HUES48 (cell line): Measurements from ENCODE around the gene PRODH2.
A peak's percentile ranks its signal among the peaks of the same experiment; 100 is the strongest.

Experiments used
- H3K27ac ChIP-seq: one replicate; pipeline ENCODE4 v1.7.0; 2013; ENCODE audit warnings: low read depth, low read length, inconsistent platforms
- H3K27me3 ChIP-seq: 2 replicates; pipeline ENCODE4 v1.6.1; 2013; ENCODE audit warnings: mild to moderate bottlenecking, low read length; ENCODE audit not compliant: control insufficient read depth, insufficient read depth
- H3K36me3 ChIP-seq: 2 replicates; pipeline ENCODE4 v1.6.1; 2013; ENCODE audit warnings: low read length; ENCODE audit not compliant: control insufficient read depth, insufficient read depth
- H3K4me1 ChIP-seq: 2 replicates; pipeline ENCODE4 v1.6.1; 2013; ENCODE audit warnings: mild to moderate bottlenecking, low read length; ENCODE audit not compliant: control insufficient read depth, insufficient read depth
- H3K4me3 ChIP-seq: 2 replicates; pipeline ENCODE4 v1.5.1; 2013; ENCODE audit warnings: mild to moderate bottlenecking, low read depth, low read length
- H3K9ac ChIP-seq: 2 replicates; pipeline ENCODE4 v1.6.1; 2013; ENCODE audit warnings: mild to moderate bottlenecking, low read depth, low read length, moderate library complexity
- H3K9me3 ChIP-seq: 2 replicates; pipeline ENCODE4 v1.6.1; 2013; ENCODE audit warnings: low read length; ENCODE audit not compliant: control insufficient read depth, insufficient read depth

PRODH2 gene, protein sequence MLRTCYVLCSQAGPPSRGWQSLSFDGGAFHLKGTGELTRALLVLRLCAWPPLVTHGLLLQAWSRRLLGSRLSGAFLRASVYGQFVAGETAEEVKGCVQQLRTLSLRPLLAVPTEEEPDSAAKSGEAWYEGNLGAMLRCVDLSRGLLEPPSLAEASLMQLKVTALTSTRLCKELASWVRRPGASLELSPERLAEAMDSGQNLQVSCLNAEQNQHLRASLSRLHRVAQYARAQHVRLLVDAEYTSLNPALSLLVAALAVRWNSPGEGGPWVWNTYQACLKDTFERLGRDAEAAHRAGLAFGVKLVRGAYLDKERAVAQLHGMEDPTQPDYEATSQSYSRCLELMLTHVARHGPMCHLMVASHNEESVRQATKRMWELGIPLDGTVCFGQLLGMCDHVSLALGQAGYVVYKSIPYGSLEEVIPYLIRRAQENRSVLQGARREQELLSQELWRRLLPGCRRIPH

DNA sequence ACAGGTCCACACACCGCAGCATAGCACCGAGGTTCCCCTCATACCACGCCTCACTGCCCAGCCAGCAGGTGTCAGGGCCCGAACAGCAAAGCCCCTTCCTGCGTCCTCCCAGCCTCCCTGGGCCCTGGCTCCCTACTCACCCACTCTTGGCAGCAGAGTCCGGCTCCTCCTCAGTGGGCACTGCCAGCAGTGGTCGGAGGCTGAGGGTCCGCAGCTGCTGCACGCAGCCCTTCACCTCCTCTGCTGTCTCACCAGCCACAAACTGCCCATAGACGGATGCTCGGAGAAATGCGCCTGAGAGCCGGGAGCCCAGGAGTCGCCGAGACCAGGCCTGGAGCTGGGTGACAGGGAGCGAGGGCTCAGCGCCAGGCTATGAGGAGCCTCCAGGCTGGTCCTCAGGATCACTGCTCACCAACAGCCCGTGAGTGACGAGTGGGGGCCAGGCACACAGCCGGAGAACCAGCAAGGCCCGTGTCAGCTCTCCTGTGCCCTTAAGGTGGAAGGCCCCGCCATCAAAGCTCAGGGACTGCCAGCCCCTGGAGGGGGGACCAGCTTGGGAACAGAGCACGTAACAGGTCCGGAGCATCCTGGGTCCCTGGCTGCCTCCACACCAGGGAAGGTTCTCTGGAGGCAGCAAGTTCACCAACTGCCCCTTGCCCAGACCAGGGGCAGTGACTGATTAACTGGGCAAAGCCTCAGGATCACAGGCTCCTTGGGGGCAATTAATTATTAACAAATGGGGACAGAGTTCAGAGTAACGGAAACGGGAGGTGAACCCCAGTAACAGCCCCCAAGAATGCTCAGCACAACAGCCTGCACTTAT is at the start of gene PRODH2:
TSS of gene PRODH2 (minus strand) at position 626 of the 823 bp plus-strand sequence. CDS start at position 586, 40 bp downstream.
- no peaks in the 10 kb centered on the region for H3K4me1 ChIP-seq
- no peak within 1 kb of the TSS for H3K4me3 ChIP-seq
- no peaks in the 10 kb centered on the region for H3K27me3 ChIP-seq
- H3K9me3 ChIP-seq = no peaks in the 10 kb centered on the region
- no peak within 1 kb of the TSS for H3K27ac ChIP-seq
- no peak within 1 kb of the TSS for H3K9ac ChIP-seq
- H3K36me3 ChIP-seq = no peaks in the 10 kb centered on the region

DNA sequence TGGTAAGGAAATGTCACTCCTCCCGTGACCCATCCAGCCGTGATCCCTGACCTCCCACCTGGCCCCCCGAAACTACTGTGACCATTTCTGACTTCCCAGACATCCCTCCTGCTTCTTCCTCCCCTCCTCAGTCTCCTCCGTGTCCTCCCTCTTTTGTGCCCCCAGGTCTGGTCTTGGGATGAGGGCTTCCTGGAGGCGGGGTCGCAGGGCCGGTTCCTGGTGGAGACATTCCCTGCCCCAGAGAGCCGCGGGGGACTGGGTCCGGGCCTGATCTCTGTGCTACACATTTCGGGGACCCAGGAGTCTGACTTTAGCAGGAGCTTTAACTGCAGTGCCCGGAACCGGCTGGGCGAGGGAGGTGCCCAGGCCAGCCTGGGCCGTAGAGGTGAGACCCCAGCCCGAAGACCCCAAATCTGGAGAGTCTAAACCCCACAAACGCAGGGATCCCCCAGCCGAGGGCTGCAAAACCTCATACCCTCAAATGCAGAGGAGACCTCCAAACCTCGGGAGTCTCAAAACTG is 49.1 kb upstream of the PRODH2 start:
- H3K4me3 ChIP-seq = peak overlapping the region; percentile 64
- no peak overlapping the region for H3K9ac ChIP-seq
- H3K27me3 ChIP-seq = peaks cover 73% of the 10 kb centered on the region

DNA sequence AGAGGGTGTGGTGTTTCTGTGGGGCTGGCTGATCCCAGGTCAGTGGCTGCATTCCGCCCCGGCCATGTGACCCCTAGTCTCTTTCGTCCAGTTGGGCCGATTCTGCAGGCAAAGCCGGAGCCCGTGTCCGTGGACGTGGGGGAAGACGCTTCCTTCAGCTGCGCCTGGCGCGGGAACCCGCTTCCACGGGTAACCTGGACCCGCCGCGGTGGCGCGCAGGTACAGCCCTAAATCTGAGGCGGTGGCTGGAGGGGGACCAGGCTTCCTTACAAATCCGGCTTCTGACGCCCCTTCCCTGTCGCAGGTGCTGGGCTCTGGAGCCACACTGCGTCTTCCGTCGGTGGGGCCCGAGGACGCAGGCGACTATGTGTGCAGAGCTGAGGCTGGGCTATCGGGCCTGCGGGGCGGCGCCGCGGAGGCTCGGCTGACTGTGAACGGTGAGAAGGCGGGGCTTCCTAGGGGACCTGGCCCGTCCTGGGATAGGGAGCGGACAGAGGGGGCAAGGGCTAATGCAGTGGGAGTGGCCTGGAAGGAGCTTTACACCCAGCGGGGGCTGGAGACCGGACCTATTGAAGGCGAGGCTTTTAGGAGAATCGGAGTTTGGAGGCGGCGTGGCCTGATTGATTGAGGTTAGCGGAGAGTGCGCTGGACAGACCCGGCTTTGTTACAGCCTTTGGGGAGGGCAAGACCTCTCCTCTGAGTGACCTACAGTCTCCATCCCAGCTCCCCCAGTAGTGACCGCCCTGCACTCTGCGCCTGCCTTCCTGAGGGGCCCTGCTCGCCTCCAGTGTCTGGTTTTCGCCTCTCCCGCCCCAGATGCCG is 48.4 kb upstream of the PRODH2 start:
- peak overlapping the region; percentile 64 for H3K4me3 ChIP-seq
- no peak overlapping the region for H3K9ac ChIP-seq
- peaks cover 76% of the 10 kb centered on the region for H3K27me3 ChIP-seq
- H3K9me3 ChIP-seq = no peaks in the 10 kb centered on the region
- H3K4me1 ChIP-seq = peaks cover 5% of the 10 kb centered on the region
- H3K36me3 ChIP-seq = no peaks in the 10 kb centered on the region
- no peak overlapping the region for H3K27ac ChIP-seq

More for the DNA sequence above, 49.1 kb upstream of the PRODH2 start:
- Histone ChIP-seq H3K36me3 (no peaks in the 10 kb centered on the region), H3K4me1 (peaks cover 5% of the 10 kb centered on the region), H3K27ac (no peak overlapping the region), H3K9me3 (no peaks in the 10 kb centered on the region)

DNA sequence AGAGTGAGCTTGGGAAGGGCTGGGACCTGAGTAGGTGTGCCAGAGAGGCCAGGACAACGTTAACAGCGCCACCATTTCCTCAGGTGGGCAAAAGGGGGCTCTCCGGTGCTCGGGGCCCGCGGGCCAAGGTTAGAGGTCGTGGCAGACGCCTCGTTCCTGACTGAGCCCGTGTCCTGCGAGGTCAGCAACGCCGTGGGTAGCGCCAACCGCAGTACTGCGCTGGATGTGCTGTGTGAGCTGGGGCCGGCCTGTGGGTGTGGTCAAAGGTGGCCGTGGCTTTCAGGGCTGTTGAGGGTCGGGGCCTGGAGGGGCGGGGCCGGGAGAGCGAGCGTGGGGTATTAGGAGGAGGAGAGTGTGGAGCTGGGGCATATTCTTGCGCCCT is 47.8 kb upstream of the PRODH2 start:
- Histone ChIP-seq H3K36me3 (no peaks in the 10 kb centered on the region), H3K4me1 (peaks cover 10% of the 10 kb centered on the region), H3K9ac (no peak overlapping the region), H3K27ac (no peak overlapping the region), H3K4me3 (peak overlapping the region; percentile 64), H3K9me3 (no peaks in the 10 kb centered on the region), H3K27me3 (peaks cover 77% of the 10 kb centered on the region)

DNA sequence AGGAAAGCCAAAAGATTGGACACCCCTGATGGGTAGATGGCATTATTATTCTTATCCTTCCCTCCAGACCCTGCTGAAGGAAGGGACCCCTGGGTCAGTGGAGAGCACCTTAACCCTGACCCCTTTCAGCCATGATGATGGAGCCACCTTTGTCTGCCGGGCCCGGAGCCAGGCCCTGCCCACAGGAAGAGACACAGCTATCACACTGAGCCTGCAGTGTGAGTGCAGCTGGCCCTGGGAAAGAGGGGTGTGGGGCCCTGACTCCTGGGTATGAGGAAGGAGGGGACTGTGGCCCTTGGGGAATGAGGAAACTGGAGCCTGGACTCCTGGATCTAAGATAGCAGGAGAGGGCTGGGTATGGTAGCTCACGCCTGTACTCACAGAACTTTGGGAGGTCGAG is 46.8 kb upstream of the PRODH2 start:
- H3K9me3 ChIP-seq = no peaks in the 10 kb centered on the region
- H3K27me3 ChIP-seq = peaks cover 85% of the 10 kb centered on the region
- no peak overlapping the region for H3K4me3 ChIP-seq
- H3K9ac ChIP-seq = no peak overlapping the region
- H3K27ac ChIP-seq = no peak overlapping the region
- H3K4me1 ChIP-seq = peaks cover 10% of the 10 kb centered on the region
- no peaks in the 10 kb centered on the region for H3K36me3 ChIP-seq

DNA sequence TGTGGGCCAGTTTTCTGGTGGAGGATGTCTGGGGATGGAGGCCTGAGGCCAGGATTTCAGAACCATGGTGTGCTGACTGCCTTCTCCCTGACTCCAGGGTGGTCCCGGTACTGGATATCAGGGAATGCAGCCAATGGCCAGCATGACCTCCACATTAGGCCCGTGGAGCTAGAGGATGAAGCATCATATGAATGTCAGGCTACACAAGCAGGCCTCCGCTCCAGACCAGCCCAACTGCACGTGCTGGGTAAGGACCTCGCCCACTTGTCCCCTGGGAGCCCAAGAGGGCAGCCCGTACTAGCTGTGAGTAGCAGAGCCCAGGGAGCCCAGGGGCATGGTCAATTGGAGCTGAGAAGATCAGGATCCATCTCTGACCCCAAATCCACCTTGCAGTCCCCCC is 45.7 kb upstream of the PRODH2 start:
- peaks cover 85% of the 10 kb centered on the region for H3K27me3 ChIP-seq
- H3K9ac ChIP-seq = no peak overlapping the region
- no peak overlapping the region for H3K4me3 ChIP-seq
- H3K36me3 ChIP-seq = no peaks in the 10 kb centered on the region
- H3K4me1 ChIP-seq = peaks cover 10% of the 10 kb centered on the region
- no peaks in the 10 kb centered on the region for H3K9me3 ChIP-seq
- H3K27ac ChIP-seq = no peak overlapping the region

DNA sequence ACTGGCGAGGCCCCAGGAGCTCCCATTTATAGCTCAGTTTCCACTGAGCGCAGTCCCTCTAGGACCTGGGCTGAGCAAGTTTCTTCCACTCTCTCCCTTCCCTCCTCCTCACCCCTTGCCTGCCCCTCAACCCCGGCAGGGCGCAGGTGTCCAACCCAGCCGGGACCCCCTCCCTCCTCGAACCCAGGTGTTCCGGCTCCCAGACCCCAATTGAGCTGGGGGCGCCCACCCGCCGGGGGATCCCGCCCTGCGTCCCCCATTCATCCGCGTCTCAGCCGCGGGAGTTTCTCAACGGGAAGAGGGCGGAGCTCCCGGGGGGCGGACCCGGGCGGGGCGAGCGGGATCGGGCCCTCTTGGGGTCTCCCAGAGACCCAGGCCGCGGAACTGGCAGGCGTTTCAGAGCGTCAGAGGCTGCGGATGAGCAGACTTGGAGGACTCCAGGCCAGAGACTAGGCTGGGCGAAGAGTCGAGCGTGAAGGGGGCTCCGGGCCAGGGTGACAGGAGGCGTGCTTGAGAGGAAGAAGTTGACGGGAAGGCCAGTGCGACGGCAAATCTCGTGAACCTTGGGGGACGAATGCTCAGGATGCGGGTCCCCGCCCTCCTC is 44.0 kb upstream of the PRODH2 start, which contains the start of gene KIRREL2:
TSS of gene KIRREL2 (plus strand) at position 366 of the 604 bp plus-strand sequence. CDS start at position 575, 209 bp downstream.
- H3K36me3 ChIP-seq = no peaks in the 10 kb centered on the region
- H3K4me1 ChIP-seq = peaks cover 8% of the 10 kb centered on the region
- no peaks in the 10 kb centered on the region for H3K9me3 ChIP-seq
- H3K27ac ChIP-seq = no peak within 1 kb of the TSS
- H3K4me3 ChIP-seq = peak within 1 kb of the TSS; percentile 77
- H3K27me3 ChIP-seq = peaks cover 72% of the 10 kb centered on the region
- H3K9ac ChIP-seq = no peak within 1 kb of the TSS

DNA sequence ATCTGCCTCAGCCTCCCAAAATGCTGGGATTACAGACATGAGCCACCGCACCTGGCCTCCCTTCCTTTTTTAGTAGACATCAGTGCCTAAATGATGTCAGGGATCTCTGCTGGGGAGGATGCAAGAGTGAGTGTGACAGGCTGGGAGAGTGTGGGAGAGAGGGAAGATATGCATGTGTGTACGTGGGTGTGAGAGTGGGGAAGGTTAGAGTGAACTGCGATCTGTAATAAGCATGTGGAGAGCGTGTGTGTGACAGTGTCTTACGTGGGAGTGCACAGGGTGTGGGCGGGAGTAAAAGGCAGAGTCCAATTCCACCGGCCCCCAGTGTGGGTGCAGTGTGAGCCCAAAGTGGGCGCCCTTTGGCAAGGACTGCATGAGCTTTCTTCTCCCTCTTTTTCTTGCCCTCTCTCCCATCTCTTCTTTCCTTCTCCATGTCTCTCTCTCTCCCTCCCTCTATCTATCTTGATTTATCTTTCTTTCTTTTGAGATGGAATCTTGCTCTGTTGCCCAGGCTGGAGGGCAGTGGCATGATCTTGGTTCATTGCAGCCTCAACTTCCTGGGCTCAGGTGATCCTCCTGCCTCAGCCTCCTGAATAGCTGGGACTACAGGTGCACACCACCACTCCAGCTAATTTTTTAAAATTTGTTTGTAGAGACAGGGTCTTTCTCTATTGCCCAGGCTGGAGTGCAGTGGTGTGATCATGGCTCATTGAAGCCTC is 40.6 kb upstream of the PRODH2 start:
- peaks cover 37% of the 10 kb centered on the region for H3K27me3 ChIP-seq
- H3K4me1 ChIP-seq = peaks cover 4% of the 10 kb centered on the region; the same call in 1 of the 2 replicates
- H3K27ac ChIP-seq = no peak overlapping the region
- no peak overlapping the region for H3K9ac ChIP-seq
- no peaks in the 10 kb centered on the region for H3K9me3 ChIP-seq
- no peak overlapping the region for H3K4me3 ChIP-seq
- no peaks in the 10 kb centered on the region for H3K36me3 ChIP-seq

DNA sequence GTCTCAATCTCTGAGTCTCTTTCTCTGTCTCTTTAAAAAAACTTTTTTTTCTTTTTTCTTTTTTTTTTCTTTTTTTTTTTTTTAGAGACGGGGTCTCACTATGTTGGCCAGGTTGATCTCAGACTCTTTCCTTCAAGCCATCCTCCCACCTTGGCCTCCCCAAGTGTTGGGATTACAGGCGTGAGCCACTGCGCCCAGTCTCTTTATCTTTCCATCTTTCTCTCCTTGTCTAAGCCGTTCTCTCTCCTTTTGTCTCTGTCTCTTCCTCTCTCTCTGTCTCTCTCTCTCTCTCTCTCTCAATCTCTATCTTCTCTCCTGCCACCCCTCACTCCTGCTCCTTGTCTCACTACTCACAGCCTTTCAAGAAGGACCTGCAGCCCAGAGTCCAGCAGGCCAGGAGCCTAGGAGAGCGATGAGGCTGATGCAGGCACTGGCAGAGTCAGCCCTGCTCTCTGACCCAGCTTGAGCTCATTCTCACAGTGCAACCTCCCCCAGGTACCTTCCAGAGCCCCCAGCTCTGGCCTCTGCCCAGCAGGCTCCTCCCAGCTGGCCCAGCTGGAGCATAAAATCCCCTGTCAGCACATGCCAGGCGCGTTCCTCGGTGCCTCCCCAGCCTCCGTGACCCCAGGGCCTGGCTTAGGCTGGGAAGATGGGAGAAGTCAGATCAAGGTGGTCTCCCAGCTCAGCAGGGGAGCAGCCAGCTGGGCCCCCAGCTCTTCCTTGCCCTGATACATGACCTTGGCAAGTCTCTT is 39.6 kb upstream of the PRODH2 start, which contains the start of gene NPHS1:
TSS of gene NPHS1 (minus strand) at position 476 of the 752 bp plus-strand sequence. CDS start 667 bp downstream, outside the sequence.
- H3K27me3 ChIP-seq = peaks cover 28% of the 10 kb centered on the region

More for the DNA sequence above, 39.6 kb upstream of the PRODH2 start, which contains the start of gene NPHS1:
- Histone ChIP-seq H3K36me3 (no peaks in the 10 kb centered on the region), H3K9me3 (no peaks in the 10 kb centered on the region), H3K4me3 (no peak within 1 kb of the TSS), H3K4me1 (peaks cover 4% of the 10 kb centered on the region; the same call in 1 of the 2 replicates), H3K27ac (no peak within 1 kb of the TSS), H3K9ac (no peak within 1 kb of the TSS)
